Esophagus muscularis mucosa (tissue), 3 donors: ENCODE results near the gene GDF10.

ENCODE experiments used
- CTCF ChIP-seq, 3 experiments: fragments of 200-600 bp in 2 of 3; fragments of 450-650 bp in 1 of 3; sonication (generic) in 2 of 3; IDR thresholded peaks; one replicate each; pipeline ENCODE4 v1.5.1; 2017 to 2019; ENCODE audit warnings: antibody characterized with exemption in 3 of 3, mild to moderate bottlenecking in 2 of 3, moderate library complexity in 1 of 3
- POLR2A ChIP-seq: fragments of 450-650 bp; IDR thresholded peaks from one replicate; pipeline ENCODE4 v1.6.1; 2017; ENCODE audit warnings: antibody characterized with exemption, moderate library complexity, mild to moderate bottlenecking, low read depth

- TF ChIP-seq CTCF (IDR thresholded peaks at IDR 0.05): no peak
- TF ChIP-seq POLR2A: no peak
These were observed 56.7 kb downstream of the GDF10 start for GRCh38 chr10:47356708-47357107.
